ENCODE data around the gene ACAT1.

The ACAT1 gene

GRCh38 chr11:108177570-108177969, 56.2 kb downstream of the ACAT1 start:
- no peak for DNase-seq (ENCODE audit: low read depth)
- TF ChIP-seq CTCF (conservative IDR thresholded peaks at IDR 0.05; ENCODE audit: low read depth, low read length) = no peak
- no peak overlapping the region for H3K4me3 ChIP-seq (ENCODE audit: low read length)

DNA sequence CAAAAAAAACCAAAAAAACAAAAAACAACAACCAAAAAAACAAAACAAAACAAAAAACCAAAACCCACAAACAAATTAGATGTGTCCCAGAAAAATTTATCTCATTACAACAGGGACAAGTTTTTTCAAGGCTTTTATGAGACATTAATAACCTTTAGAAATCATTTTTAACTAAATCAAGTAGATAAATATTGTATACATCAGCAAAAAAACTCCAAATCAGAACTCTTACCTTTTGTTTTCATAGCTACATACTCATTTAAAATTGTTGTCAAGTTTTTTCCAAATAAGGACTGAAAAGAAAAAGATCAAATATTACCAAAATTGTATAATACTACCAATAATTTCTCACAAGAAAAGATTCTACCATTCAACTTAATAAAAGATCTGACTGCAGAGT, 72.4 kb downstream of the ACAT1 start:
- no peak for TF ChIP-seq CTCF (conservative IDR thresholded peaks at IDR 0.05; ENCODE audit: low read depth, low read length)
- DNase-seq (ENCODE audit: low read depth) = no peak
- no peak overlapping the region for H3K4me3 ChIP-seq (ENCODE audit: low read length)

- no peak overlapping the region for H3K4me3 ChIP-seq (ENCODE audit: low read length)
- DNase-seq (ENCODE audit: low read depth) = no peak
- no peak for TF ChIP-seq CTCF (conservative IDR thresholded peaks at IDR 0.05; ENCODE audit: low read depth, low read length)
Observed at GRCh38 chr11:108196901-108197300, 75.5 kb downstream of the ACAT1 start.

Measured in retinal pigment epithelial cell (primary cell).